ENCODE measurements around the gene C6orf132. TPM values are rescaled to one million over a fixed set of nuclear protein-coding genes. Genes with fewer than 3 reads are reported as not detected.

Gene C6orf132
- total RNA-seq, 1 experiment from 2014 or later, result 49.8 TPM

DNA sequence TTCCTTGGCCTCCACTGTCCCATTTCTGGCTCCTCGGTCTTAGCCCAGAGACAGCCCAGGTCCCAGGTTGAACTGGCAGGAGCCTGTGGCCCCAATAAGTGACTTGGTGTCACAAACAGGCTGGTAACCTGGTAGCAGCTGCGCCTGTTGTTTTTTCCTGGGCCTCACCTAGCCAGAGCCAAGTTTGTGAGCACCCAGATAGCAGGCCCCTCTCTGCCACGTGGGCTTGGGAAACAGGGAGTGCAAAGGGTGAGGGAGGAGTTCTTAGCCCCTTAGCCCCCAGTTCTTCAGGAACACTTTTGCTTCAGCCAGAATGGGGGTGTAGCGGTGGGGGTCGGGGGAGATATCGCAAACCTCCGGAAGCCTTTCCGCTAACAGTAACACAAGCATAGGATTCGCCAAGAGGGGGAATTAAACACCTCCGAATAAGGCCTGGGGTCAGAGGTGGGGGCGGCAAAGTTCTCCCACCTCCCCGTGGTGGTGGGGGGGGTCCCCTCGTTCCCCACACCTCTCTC is 760 bp downstream of the C6orf132 start:
- ChIA-PET CTCF (no interaction called here), POLR2A (ENCODE audit: unreplicated experiment) (no interaction called here)
- no peak for DNase-seq
- Histone ChIP-seq H2AFZ (no peak overlapping the region; the same call in 1 of the 2 replicates), H3K27ac (peak overlapping the region; percentile 95), H3K4me2 (peak overlapping the region; percentile 96), H4K20me1 (ENCODE audit: insufficient read depth) (peaks cover 27% of the 10 kb centered on the region; the same call in 1 of the 2 replicates), H3K36me3 (ENCODE audit: low read depth) (no peaks in the 10 kb centered on the region; the same call in 1 of the 2 replicates), H3K9me3 (ENCODE audit: insufficient read depth, low read depth) (no peaks in the 10 kb centered on the region), H3F3A (ENCODE audit: insufficient read depth, low read depth) (peaks cover 57% of the 10 kb centered on the region), H3K4me3 (peak overlapping the region; percentile 97), H3K27me3 (ENCODE audit: insufficient read depth, low read depth) (no peaks in the 10 kb centered on the region), H3K79me2 (ENCODE audit: low read depth) (peaks cover 47% of the 10 kb centered on the region), H3K9me2 (ENCODE audit: insufficient read depth) (no peaks in the 10 kb centered on the region), H3K4me1 (replicated peaks; ENCODE audit: insufficient read depth) (peaks cover 56% of the 10 kb centered on the region)
- BruUV-seq (replicated peaks), result TSS peak; percentile 36
- intact Hi-C loops (cut with micrococcal nuclease; ENCODE audit: unreplicated experiment), result loop anchor here (1.0 to 2.0 kb wide), 4 partner anchors 17 to 53 kb away; no protein-coding TSS in a partner anchor
- no peak for TF ChIP-seq EZH2 (IDR thresholded peaks at IDR 0.05; ENCODE audit: low read depth)
- TF ChIP-seq, protein P1, sequence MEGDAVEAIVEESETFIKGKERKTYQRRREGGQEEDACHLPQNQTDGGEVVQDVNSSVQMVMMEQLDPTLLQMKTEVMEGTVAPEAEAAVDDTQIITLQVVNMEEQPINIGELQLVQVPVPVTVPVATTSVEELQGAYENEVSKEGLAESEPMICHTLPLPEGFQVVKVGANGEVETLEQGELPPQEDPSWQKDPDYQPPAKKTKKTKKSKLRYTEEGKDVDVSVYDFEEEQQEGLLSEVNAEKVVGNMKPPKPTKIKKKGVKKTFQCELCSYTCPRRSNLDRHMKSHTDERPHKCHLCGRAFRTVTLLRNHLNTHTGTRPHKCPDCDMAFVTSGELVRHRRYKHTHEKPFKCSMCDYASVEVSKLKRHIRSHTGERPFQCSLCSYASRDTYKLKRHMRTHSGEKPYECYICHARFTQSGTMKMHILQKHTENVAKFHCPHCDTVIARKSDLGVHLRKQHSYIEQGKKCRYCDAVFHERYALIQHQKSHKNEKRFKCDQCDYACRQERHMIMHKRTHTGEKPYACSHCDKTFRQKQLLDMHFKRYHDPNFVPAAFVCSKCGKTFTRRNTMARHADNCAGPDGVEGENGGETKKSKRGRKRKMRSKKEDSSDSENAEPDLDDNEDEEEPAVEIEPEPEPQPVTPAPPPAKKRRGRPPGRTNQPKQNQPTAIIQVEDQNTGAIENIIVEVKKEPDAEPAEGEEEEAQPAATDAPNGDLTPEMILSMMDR (conservative IDR thresholded peaks at IDR 0.05), result no peak

DNA sequence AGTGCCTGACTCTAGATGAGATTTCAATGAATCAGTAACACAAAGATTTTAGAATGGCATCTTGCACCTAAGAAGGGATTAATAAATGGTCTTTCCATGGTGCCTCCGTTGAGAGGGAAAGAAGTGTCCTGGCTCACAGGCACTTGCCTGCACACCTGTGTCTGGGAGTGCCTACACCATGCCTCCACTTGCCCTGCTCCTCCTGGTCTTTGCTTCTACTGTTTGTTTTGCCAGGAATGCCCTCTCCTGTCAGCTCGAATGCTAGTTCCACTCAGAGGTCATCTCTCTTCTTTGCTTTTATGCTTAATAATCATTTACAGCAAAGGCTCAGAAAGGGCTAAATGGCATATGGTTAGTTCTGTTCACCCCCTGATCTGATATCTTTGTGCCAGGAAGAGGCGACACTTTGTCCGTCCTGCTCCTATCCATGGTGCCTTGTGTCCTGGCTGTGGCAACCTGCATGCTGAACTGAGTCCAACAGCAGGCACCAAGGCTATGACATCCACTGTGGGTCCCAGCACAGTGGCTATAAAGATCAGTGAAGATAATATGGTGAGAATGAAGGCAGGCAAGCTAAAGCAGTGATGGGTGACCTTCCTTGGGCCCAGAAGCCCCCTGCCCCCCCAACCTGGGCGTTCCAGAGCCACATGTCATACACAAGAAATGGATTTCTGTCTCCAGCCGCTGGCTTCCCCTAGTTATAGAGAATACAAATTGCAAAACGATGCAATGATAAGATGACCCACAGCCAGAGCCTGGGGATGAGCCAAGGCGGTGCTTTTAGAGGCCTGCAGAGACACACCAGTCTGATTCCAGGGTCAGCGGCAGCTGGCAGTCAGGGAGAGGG is 1.4 kb downstream of the C6orf132 start:
- CTCF ChIA-PET, result no interaction called here
- peak overlapping the region; percentile 96 for H3K4me2 ChIP-seq
- H3K4me1 ChIP-seq (replicated peaks; ENCODE audit: insufficient read depth), result peaks cover 63% of the 10 kb centered on the region
- TF ChIP-seq, protein P1 (conservative IDR thresholded peaks at IDR 0.05), result no peak
- TF ChIP-seq EZH2 (IDR thresholded peaks at IDR 0.05; ENCODE audit: low read depth), result no peak
- H3K79me2 ChIP-seq (ENCODE audit: low read depth), result peaks cover 54% of the 10 kb centered on the region
- no peaks in the 10 kb centered on the region for H3K9me2 ChIP-seq (ENCODE audit: insufficient read depth)
- H3K27ac ChIP-seq, result peak overlapping the region; percentile 98
- H4K20me1 ChIP-seq (ENCODE audit: insufficient read depth), result peaks cover 27% of the 10 kb centered on the region; the same call in 1 of the 2 replicates
- H3K9me3 ChIP-seq (ENCODE audit: insufficient read depth, low read depth), result no peaks in the 10 kb centered on the region
- no peak overlapping the region for H2AFZ ChIP-seq
- no TSS peak for BruUV-seq (replicated peaks)
- no peak for DNase-seq
- peak overlapping the region; percentile 97 for H3K4me3 ChIP-seq
- no peaks in the 10 kb centered on the region for H3K27me3 ChIP-seq (ENCODE audit: insufficient read depth, low read depth)
- peaks cover 60% of the 10 kb centered on the region for H3F3A ChIP-seq (ENCODE audit: insufficient read depth, low read depth)
- H3K36me3 ChIP-seq (ENCODE audit: low read depth), result no peaks in the 10 kb centered on the region; the same call in 1 of the 2 replicates
- intact Hi-C loops (cut with micrococcal nuclease; ENCODE audit: unreplicated experiment), result no loop called here
- POLR2A ChIA-PET (ENCODE audit: unreplicated experiment), result interaction anchor here (0.6 kb wide), 1 partner anchor 51 kb away, joined by 4 read pairs; no protein-coding TSS in a partner anchor

DNA sequence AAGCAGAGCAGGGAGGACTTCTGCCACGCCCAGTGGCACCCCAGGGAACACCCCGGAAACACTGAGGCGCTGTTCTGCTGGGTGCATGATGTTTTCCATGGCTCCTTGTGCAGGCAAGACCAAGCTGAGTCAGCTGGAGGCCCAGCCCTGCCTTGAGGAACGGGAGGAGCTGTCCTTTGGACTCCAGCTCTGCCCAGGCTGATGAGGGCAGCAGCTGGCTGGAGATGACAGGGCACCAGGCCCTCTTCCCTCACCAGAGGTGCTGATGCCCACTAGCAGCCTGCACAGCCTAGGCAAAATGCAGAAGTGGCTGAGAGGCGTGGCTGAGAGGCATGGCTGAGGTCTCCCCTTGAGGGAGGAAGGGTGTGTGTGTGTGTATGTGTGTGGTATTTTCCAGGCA is 2.4 kb downstream of the C6orf132 start:
- H3K4me3 ChIP-seq, result peak overlapping the region; percentile 97; the same call in 1 of the 2 replicates
- peak overlapping the region; percentile 96 for H3K4me2 ChIP-seq
- H3K27ac ChIP-seq, result peak overlapping the region; percentile 98; the same call in 1 of the 2 replicates
- no TSS peak for BruUV-seq (replicated peaks)
- H3K9me2 ChIP-seq (ENCODE audit: insufficient read depth), result no peaks in the 10 kb centered on the region
- CTCF ChIA-PET, result interaction anchor here (1.7 kb wide), 1 partner anchor 18 kb away, joined by 4 read pairs; no protein-coding TSS in a partner anchor
- intact Hi-C loops (cut with micrococcal nuclease; ENCODE audit: unreplicated experiment), result no loop called here
- peaks cover 71% of the 10 kb centered on the region for H3K4me1 ChIP-seq (replicated peaks; ENCODE audit: insufficient read depth)
- H3K9me3 ChIP-seq (ENCODE audit: insufficient read depth, low read depth), result no peaks in the 10 kb centered on the region
- H2AFZ ChIP-seq, result no peak overlapping the region
- H3K79me2 ChIP-seq (ENCODE audit: low read depth), result peaks cover 62% of the 10 kb centered on the region
- POLR2A ChIA-PET (ENCODE audit: unreplicated experiment), result interaction anchor here (0.6 kb wide), 4 partner anchors 45 to 199 kb away, joined by 3 to 6 read pairs (median 4); no protein-coding TSS in a partner anchor
- no peaks in the 10 kb centered on the region for H3K27me3 ChIP-seq (ENCODE audit: insufficient read depth, low read depth)
- TF ChIP-seq, protein P1 (conservative IDR thresholded peaks at IDR 0.05), result no peak
- no peak for TF ChIP-seq EZH2 (IDR thresholded peaks at IDR 0.05; ENCODE audit: low read depth)
- no peaks in the 10 kb centered on the region; the same call in 1 of the 2 replicates for H3K36me3 ChIP-seq (ENCODE audit: low read depth)
- peaks cover 27% of the 10 kb centered on the region; the same call in 1 of the 2 replicates for H4K20me1 ChIP-seq (ENCODE audit: insufficient read depth)
- H3F3A ChIP-seq (ENCODE audit: insufficient read depth, low read depth), result peaks cover 60% of the 10 kb centered on the region
- DNase-seq, result peak; percentile 66

Data from PC-9 (cell line).